ENCODE data around the gene AUTS2. TPM values are rescaled to one million over a fixed set of nuclear protein-coding genes. Genes with fewer than 3 reads are reported as not detected.
A peak's percentile ranks its signal among the peaks of the same experiment; 100 is the strongest.

Gene AUTS2
- total RNA-seq, 1 donor from 2014 or later = 40.0 TPM

- DNase-seq = no peak
These were observed 1003.8 kb downstream of the AUTS2 start for GRCh38 chr7:70602117-70602516.

DNA sequence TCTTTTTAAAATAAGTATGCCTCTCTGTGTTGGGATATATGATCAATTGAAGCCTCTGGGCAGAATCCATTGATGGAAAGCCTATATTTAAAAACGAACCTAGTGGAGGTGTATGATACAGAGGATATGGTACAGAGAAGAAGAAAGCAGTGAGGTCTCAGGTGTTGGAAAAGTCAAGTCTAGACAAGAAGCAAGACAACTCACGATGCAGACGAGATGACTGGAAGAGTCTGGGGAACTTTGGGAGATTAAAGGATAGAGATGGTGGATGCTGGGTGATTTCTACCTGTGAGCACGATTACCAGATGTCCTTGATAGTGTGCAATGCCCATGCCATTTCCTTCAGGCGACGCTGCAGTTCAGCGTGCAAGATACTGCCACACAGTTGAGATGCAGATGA is 1009.0 kb downstream of the AUTS2 start:
- DNase-seq = no peak

DNA sequence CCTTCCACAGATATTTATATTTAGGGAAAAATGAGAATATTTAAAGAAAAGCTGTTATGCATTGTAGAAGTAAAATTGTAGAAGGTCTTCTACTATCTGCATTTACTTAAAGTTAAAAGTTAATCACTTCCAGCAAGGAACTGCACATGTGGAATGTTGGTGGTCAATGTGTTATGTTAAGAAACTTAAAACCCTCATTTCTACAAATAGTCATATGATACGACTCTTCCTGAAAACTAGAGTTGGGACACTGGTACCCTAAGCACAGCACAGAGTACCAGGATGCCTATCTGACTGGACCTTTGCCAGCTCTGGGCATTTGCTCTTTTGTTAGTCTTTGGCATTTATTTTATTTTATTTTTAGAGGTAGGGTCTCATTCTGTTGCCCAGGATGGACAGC is 1009.5 kb downstream of the AUTS2 start:
- no peak for DNase-seq

GRCh38 chr7:70608229-70608628 is 1010.0 kb downstream of the AUTS2 start:
- no peak for DNase-seq

- no peak for DNase-seq
These were observed 1014.5 kb downstream of the AUTS2 start for GRCh38 chr7:70612811-70613210.

DNA sequence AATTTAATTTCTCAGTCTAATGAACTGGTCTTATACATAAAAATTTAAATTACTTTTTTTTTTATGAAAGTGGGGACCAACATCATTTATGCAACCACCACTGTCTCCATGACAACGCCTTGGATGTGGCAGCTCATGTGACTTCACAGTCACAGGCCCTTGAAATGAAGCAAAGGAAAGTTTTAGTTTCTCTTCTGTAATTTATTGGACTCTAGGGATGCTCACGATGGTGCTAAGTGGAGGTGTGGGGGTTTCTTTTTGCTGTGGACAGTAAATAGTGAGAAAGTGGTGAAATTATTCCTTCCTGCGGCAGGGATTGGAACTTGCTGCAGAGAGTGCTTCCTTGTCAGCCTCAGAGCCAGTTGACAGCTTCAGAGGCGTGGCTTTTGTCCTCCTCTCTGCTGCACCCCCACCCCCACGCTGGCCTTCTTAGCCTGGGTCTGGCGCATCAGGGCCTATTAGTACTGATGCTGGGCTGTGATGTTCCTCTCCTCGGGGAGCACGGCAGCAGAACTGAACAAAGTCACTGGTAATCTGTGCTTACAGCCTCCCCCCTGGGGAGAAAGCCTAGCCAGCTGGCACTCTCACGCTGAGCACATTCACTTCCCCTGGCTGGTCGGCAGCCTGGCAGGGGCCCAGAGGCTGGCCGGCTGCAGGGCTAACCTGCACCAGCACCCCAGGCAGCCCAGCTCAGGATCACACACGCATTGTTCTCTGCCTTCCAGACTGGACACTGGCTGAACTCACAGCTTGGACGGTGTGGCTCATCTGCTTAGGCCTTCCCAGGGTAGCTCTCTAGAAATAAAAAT is 1016.2 kb downstream of the AUTS2 start:
- DNase-seq = peak; percentile 88

DNA sequence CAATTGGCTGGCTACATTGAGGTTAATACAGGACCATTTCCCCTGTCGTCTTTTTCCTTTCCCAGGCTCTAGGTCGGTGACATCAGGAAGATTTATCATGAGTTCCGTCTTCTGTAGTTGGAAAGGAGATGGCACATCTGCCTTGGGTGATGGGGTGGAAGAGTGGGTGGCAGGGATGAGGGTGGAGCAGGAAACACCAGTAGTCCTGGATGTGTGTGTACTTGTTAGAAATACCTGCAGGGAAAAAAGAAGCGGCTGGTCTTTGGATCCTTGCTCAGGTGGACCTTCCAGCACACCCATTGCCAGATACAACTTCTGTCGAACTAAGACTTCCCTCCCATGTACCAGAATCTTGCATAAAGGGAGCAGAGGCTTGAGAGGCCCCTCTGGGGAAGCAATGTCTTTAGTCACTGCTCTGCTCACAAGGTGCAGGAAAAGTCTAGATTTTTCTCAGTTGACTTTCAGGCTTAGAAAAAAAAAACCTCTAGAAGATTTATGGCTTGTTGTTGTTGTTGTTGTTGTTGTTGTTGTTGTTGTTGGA is 1016.9 kb downstream of the AUTS2 start:
- DNase-seq = no peak

DNA sequence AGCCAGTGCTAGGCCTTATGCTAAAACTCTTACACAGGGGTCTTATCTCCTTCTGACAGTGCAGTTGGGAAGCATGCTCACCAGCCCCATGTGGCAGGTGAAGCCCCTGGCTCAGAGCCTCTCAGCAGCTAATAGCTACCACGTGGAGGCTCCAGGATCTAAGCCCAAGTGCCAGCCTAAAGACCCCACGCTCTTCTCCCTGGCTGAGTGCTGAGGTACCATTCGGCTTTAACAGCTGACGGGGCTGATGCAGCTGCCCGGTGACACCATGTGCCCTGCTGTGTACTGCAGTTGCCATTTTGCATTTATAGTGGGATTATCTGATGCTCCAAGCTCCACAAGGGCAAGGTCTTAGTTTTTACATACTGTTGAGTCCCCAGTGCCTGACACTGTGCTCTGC is 1017.9 kb downstream of the AUTS2 start:
- peak; percentile 46 for DNase-seq

DNA sequence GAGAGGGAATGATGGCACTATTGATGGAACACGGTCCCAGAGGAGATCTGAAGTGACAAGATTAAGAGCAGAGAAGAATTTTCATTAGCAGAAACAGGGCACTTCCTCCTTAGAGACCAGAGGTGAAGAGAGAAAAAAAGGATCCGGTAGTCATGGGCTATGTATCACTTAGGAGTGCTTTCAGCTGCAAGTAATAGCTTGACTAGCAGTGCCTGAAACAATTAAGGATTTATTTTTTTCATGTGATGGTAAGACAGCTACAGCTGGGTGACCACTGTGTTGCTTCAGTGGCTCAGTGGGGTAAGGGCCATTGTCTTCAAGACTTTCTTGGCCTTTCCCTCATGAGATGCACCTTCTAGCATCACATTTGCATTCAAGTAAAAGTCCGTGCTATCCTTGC is 1018.5 kb downstream of the AUTS2 start:
- no peak for DNase-seq

DNA sequence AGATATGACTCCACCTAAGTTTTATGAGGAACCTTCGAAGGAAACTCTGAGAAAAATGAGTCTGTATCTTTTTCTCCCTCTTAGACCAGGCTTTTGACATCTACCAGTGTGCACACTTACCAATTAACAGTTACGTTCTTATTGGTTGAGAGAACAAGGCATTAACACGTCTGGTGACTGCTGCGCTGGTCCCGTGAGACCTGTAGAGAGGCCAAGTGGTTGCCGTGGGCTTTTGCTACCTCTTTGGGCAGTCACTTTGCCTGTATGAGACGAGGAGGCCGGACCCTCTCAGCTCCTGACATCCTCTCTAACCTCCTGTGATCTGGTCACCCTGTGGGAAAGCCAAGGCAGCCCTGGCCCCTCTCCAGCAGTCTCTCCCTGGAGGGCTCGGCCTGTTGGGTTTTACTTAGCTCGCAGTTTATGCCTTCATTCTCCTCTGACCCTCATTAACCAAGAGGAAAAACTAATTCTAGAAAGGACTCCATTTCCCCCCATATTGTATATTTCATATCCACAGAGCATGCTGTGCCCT is 1019.8 kb downstream of the AUTS2 start:
- DNase-seq = no peak

DNA sequence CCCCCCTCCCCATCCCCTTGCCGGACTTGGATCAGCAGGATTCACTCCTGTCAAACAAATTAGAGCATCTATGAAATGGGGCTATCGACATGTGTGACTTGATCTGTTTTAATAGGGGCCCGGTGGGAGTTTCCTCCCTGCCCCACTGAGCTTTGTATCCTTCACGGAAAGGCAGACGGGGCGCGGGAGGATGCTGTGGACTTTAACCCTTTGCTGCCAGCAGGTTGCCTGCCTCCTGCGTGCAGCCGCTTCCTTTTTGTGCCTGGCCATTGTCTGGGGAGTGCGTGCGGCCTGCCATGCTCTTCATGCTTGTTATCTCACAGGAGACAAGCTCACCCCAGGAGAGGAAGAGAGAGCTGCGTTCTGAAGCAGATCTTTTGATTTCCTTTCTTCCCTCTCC is 1020.9 kb downstream of the AUTS2 start:
- DNase-seq = no peak

DNA sequence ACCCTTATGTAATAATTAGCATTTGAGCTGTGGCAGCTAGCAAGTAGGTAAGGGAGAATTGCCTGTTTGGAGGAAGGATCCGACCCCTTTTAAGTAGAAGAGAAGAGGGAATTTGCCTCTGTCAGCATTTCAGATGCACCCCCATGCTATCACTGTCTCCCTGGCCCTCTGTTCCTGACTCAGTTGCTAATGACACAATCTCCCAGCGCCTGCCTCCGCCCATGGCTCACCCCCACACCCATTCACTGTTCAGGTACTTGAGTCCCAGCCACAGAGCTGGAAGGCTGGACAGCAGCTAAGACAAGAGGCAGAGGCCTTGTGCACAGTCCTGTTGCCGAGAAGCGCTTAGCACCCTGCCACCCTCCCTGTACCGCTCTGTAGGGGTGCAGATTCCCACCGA is 1021.4 kb downstream of the AUTS2 start:
- DNase-seq = no peak

- DNase-seq = no peak
These were observed 1022.2 kb downstream of the AUTS2 start for GRCh38 chr7:70620333-70621055.

GRCh38 chr7:70621954-70622600 is 1023.8 kb downstream of the AUTS2 start:
- peak; percentile 33 for DNase-seq

- DNase-seq = peak; percentile 39
These were observed 1024.7 kb downstream of the AUTS2 start for GRCh38 chr7:70622936-70623335.

DNA sequence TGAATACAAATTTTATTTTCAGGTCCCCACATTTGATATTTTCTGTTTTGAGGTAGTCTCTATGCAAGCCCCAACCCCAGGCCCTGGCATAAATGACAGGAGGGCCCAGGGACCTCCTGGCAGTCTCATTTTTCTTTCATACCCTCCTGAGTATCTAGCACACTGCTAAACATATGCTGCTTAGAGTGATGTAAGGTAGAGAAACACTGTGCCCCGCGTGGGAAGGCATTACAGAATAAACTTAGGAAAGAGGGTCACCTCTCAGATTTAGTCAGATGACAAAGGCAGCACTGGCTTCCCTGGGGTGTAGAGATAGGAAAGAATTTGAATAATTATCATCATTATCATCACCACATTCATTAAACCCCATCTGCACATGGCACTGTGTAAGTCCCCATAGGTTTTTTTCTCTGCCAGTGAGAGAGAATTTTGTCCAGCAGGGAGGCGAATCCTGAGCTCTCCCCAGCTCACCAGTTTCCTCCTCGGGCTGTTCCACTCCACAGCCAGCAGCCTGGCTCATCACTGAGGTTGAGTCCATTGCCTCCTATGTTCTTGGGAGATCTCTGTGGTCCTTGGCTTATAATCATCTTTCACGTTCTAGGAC is 1026.3 kb downstream of the AUTS2 start:
- DNase-seq = no peak

DNA sequence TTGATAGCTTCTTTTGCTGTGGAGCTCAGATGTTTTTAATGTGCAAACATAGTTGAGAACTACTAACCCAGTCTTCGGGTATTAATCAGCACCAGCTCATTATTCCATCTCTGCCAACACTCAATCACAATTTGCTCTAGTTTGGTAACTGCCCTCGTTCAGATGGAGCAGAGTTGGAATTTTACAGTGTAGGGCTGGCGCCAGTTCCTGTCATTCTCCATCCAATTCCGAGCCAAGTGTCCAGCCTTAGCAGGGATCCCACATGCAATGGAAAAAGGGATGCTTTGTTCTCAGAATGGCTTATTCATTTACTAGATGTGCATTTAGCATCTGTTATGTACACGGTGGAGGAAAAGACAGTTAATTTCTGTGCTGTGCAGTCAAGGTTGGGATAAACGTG is 1029.2 kb downstream of the AUTS2 start:
- DNase-seq = no peak

GRCh38 chr7:70630440-70630817 is 1032.2 kb downstream of the AUTS2 start:
- peak; percentile 34 for DNase-seq

- peak; percentile 75 for DNase-seq
These were observed 1032.7 kb downstream of the AUTS2 start for GRCh38 chr7:70630818-70631457.

- DNase-seq = no peak
These were observed 1033.4 kb downstream of the AUTS2 start for GRCh38 chr7:70631718-70632117.

DNA sequence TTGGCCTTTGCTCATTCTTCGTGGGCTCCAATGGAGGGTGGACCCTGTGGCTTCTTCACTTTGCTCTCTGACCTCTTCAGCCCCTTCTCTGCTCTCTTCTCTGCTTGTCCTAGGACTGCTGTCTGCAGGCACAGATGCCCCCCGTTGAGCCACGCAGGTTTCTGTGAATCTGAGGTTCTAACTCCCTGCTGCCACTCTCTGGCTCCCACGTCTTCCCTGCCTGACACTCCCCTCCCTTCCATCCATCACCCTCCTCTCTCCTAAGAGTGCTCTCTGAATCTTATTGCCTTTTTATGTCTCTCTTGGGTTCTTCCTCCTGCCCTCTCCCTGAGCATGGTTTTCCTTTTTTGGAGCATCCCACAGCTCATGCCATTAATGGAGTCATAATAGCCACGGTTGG is 1034.1 kb downstream of the AUTS2 start:
- DNase-seq = no peak

- DNase-seq = no peak
These were observed 1035.8 kb downstream of the AUTS2 start for GRCh38 chr7:70634071-70634470.

Measured in tongue (tissue), 2 donors.